ENCODE data around the gene SH3TC1. TPM values are rescaled to one million over a fixed set of nuclear protein-coding genes. Genes with fewer than 3 reads are reported as not detected.

SH3TC1 gene
- total and polyA plus RNA-seq, 4 donors, result 6.5 to 34.6 (median 25.8) TPM

- no peak for TF ChIP-seq GABPA (IDR thresholded peaks at IDR 0.05 in 1 of 2, conservative IDR thresholded peaks at IDR 0.05 in 1 of 2)
- TF ChIP-seq MAX (IDR thresholded peaks at IDR 0.05), result no peak
- TF ChIP-seq FOXA1 (IDR thresholded peaks at IDR 0.05), result no peak
- TF ChIP-seq JUND (IDR thresholded peaks at IDR 0.05), result no peak
- TF ChIP-seq RXRA (IDR thresholded peaks at IDR 0.05), result no peak
- TF ChIP-seq YY1 (IDR thresholded peaks at IDR 0.05), result no peak
- TF ChIP-seq SP1 (IDR thresholded peaks at IDR 0.05), result no peak
- TF ChIP-seq NR2F2 (IDR thresholded peaks at IDR 0.05), result no peak
- TF ChIP-seq TAF1 (conservative IDR thresholded peaks at IDR 0.05), result no peak
- TF ChIP-seq ZBTB33 (IDR thresholded peaks at IDR 0.05), result no peak
These were observed 86.3 kb downstream of the SH3TC1 start (continued) for GRCh38 chr4:8285143-8285975.

GRCh38 chr4:8285976-8286718 is 87.1 kb downstream of the SH3TC1 start:
- WGBS, result 86% methylated on average over 23 of the region's 23 CpGs
- H3K27ac ChIP-seq (ENCODE audit: low read depth in 1 of 2, low read length in 2 of 2), result no peak overlapping the region
- DNase-seq (ENCODE audit: low spot score), result no peak
- no peak overlapping the region for H3K9ac ChIP-seq (ENCODE audit: low read depth in 1 of 2, low read length in 2 of 2)
- H3K36me3 ChIP-seq (ENCODE audit: control insufficient read depth in 4 of 4, insufficient read depth in 3 of 4, low read depth in 1 of 4, low read length in 3 of 4), result no peaks in the 10 kb centered on the region
- H3K4me1 ChIP-seq (ENCODE audit: control insufficient read depth in 4 of 4, insufficient read depth in 4 of 4, low read length in 3 of 4), result no peaks in the 10 kb centered on the region
- no peaks in the 10 kb centered on the region for H3K27me3 ChIP-seq (ENCODE audit: control insufficient read depth in 4 of 4, insufficient read depth in 4 of 4, low read length in 3 of 4)
- TF ChIP-seq JUND (IDR thresholded peaks at IDR 0.05) (no peak), FOXA2 (IDR thresholded peaks at IDR 0.05) (no peak), CTCF (IDR thresholded peaks at IDR 0.05; ENCODE audit: low read depth, low read length, missing input control) (no peak), YY1 (IDR thresholded peaks at IDR 0.05) (no peak), ZBTB33 (IDR thresholded peaks at IDR 0.05) (no peak), TAF1 (conservative IDR thresholded peaks at IDR 0.05) (no peak), RXRA (IDR thresholded peaks at IDR 0.05) (no peak), NR2F2 (IDR thresholded peaks at IDR 0.05) (no peak), EGR1 (IDR thresholded peaks at IDR 0.05; ENCODE audit: low read depth in 2 of 2) (no peak), SP1 (IDR thresholded peaks at IDR 0.05) (no peak), FOXA1 (IDR thresholded peaks at IDR 0.05) (no peak), GABPA (IDR thresholded peaks at IDR 0.05 in 1 of 2, conservative IDR thresholded peaks at IDR 0.05 in 1 of 2) (no peak), HNF4A (conservative IDR thresholded peaks at IDR 0.05) (no peak), ATF3 (IDR thresholded peaks at IDR 0.05) (no peak), HNF4G (IDR thresholded peaks at IDR 0.05) (no peak), REST (IDR thresholded peaks at IDR 0.05) (no peak), RAD21 (IDR thresholded peaks at IDR 0.05) (no peak), MAX (IDR thresholded peaks at IDR 0.05) (no peak)
- no peak overlapping the region for H3K4me3 ChIP-seq (ENCODE audit: low read depth in 1 of 3, low read length in 3 of 3)
- H3K9me3 ChIP-seq (ENCODE audit: control insufficient read depth in 4 of 4, low read length in 3 of 4), result no peaks in the 10 kb centered on the region
